Activated T-cell treated with anti-CD3 and anti-CD28 coated beads, Interleukin-2, amount 50 U/mL, for 48 hours (primary cell): Measurements from ENCODE around the gene MED12L.

ENCODE experiments used
- DNase-seq, 2 experiments: peaks; one replicate each; pipeline ENCODE4 v3.0.0-alpha.2; 2020

The MED12L gene

GRCh38 chr3:151093148-151093547 lies 7.7 kb downstream of the MED12L start:
- DNase-seq = no peak

GRCh38 chr3:151093905-151094304 lies 8.4 kb downstream of the MED12L start:
- no peak for DNase-seq

GRCh38 chr3:151096716-151097115 lies 11.3 kb downstream of the MED12L start:
- DNase-seq = no peak

- DNase-seq = no peak
These were observed 14.6 kb downstream of the MED12L start for GRCh38 chr3:151100076-151100475.

- no peak for DNase-seq
These were observed 16.0 kb downstream of the MED12L start for GRCh38 chr3:151101270-151101969.

GRCh38 chr3:151106311-151106710 lies 20.8 kb downstream of the MED12L start:
- DNase-seq = no peak

GRCh38 chr3:151107177-151107576 lies 21.7 kb downstream of the MED12L start:
- DNase-seq = no peak

GRCh38 chr3:151107701-151108100 lies 22.2 kb downstream of the MED12L start:
- DNase-seq = no peak

- DNase-seq = no peak
These were observed 23.9 kb downstream of the MED12L start for GRCh38 chr3:151109286-151109800.

GRCh38 chr3:151112731-151113130 lies 27.3 kb downstream of the MED12L start:
- no peak for DNase-seq

GRCh38 chr3:151113343-151113742 lies 27.9 kb downstream of the MED12L start:
- no peak for DNase-seq

GRCh38 chr3:151117047-151117446 lies 31.6 kb downstream of the MED12L start:
- no peak for DNase-seq

GRCh38 chr3:151119188-151119587 lies 33.7 kb downstream of the MED12L start:
- no peak for DNase-seq

- no peak for DNase-seq
These were observed 34.9 kb downstream of the MED12L start for GRCh38 chr3:151120409-151120808.

- DNase-seq = no peak
These were observed 35.6 kb downstream of the MED12L start for GRCh38 chr3:151121016-151121415.

GRCh38 chr3:151123827-151124226 lies 38.4 kb downstream of the MED12L start:
- DNase-seq = no peak

- DNase-seq = no peak
These were observed 39.0 kb downstream of the MED12L start for GRCh38 chr3:151124476-151124875.

GRCh38 chr3:151130428-151130827 lies 45.0 kb downstream of the MED12L start:
- DNase-seq = no peak

GRCh38 chr3:151133175-151133574 lies 47.7 kb downstream of the MED12L start:
- DNase-seq = no peak

GRCh38 chr3:151133917-151134450 lies 48.5 kb downstream of the MED12L start:
- no peak for DNase-seq

- peak; percentile 63 to 67 for DNase-seq
These were observed 50.3 kb downstream of the MED12L start for GRCh38 chr3:151135541-151136337.

- no peak for DNase-seq
These were observed 57.5 kb downstream of the MED12L start for GRCh38 chr3:151142929-151143328.

- DNase-seq = no peak
These were observed 58.6 kb downstream of the MED12L start for GRCh38 chr3:151144016-151144415.

GRCh38 chr3:151144760-151145159 lies 59.3 kb downstream of the MED12L start:
- DNase-seq = no peak
